ENCODE data around the gene HLA-DRB1. TPM values are rescaled to one million over a fixed set of nuclear protein-coding genes. Genes with fewer than 3 reads are reported as not detected.

The HLA-DRB1 gene
- 100 to 1,000 TPM in 1 of 6 donors, 10 to 100 TPM in 4, 1 to 10 TPM in 1; 9.3 to 165 (median 23.5) TPM for total RNA-seq
- polyA plus RNA-seq, result 10 to 100 TPM in 1 of 2 donors, 1 to 10 TPM in 1; 9.8 to 20.2 TPM

DNA sequence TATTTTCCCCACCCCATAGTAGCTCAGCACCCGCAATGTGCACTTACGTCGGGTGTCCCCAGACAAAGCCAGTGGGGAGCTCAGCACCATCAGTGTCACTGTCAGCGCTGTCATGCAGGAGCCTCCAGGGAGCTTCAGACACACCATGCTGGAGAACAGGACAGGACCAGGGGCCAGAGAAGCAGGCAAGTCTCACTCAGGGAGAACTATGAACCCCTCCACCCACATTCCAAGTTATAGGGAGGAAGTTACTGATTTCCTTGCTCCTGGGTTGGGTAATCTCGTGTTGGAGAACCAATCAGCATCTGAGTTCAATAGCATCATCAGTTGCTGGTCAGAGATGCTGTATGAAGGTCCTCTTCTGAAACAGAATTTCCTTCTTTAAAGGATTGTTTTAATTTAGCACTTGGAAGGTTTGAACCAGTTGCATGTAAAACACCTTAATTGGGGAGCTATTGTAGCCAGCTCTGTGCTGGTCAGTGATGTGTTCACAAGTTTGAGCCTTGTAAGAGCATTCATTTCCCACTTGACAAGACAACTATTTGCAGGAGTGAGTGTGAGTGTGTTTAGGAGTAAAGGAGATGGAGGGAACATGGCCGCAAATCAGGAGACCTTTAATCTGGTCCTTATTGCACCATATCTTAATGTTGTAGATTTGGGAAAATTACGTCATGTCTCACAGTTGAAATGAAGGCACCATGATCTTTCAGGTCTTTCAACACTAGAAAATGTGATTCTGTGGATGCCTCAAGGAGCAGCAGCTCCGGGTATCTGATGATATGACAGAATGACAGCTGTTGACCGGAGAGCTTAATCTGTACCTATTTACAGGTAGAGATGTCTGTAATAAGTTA, at the start of gene HLA-DRB1:
TSS of gene HLA-DRB1 (minus strand) at position 253 of the 854 bp plus-strand sequence. CDS start at position 147, 106 bp downstream.
- 8 to 18% methylated on average over 7 to 9 of the region's 9 CpGs for WGBS, 2 donors
- no peaks in the 10 kb centered on the region for H3K9me3 ChIP-seq
- no peaks in the 10 kb centered on the region for H3K27me3 ChIP-seq
- ATAC-seq (peak; percentile 71 to 97 (median 97)), DNase-seq (peak in 2 of 6 donors; percentile 1 to 46), FAIRE-seq (peak; percentile 96)
- H3K4me3 ChIP-seq, result no peak within 1 kb of the TSS
- peak within 1 kb of the TSS in 1 of 4 donors; percentile 27 for H3K27ac ChIP-seq
- H3K36me3 ChIP-seq, result no peaks in the 10 kb centered on the region
- no peaks in the 10 kb centered on the region for H3K4me1 ChIP-seq
- TF ChIP-seq, protein P1, sequence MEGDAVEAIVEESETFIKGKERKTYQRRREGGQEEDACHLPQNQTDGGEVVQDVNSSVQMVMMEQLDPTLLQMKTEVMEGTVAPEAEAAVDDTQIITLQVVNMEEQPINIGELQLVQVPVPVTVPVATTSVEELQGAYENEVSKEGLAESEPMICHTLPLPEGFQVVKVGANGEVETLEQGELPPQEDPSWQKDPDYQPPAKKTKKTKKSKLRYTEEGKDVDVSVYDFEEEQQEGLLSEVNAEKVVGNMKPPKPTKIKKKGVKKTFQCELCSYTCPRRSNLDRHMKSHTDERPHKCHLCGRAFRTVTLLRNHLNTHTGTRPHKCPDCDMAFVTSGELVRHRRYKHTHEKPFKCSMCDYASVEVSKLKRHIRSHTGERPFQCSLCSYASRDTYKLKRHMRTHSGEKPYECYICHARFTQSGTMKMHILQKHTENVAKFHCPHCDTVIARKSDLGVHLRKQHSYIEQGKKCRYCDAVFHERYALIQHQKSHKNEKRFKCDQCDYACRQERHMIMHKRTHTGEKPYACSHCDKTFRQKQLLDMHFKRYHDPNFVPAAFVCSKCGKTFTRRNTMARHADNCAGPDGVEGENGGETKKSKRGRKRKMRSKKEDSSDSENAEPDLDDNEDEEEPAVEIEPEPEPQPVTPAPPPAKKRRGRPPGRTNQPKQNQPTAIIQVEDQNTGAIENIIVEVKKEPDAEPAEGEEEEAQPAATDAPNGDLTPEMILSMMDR (IDR thresholded peaks at IDR 0.05), result no peak
- intact Hi-C loops (cut with DNase I), result no loop called here

DNA sequence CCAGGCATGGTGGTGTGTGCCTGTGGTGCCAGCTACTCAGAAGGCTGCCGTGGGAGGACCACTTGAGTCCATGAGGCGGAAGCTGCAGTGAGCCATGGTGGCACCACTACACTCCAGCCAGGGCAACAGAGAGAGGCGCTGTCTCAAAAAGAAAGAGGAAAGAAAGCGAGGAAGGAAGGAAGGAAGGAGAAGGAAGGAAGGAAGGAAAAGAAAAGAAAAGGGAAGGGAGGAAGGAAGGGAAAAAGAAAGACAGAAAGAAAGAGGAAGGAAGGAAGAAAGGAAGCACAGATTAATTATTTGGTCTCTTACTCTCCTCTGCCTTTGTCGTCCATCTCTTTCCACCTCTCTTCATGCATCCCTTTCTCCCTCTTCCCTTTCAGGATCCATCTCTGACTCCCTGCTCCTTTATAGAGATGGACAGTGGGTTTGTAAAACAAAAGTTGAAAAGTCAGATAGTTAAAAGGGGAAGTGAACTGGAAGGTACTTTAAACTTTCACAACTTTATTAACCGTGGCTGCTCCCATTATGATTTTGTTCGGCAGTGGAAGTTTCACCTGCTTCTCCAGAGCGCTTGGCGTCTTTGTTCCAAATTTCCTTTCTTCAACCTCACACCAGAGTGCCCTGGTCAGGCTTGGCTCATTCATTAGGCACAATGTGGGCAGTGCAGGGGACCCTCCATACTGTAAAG, 49.0 kb upstream of the HLA-DRB1 start:
- Histone ChIP-seq H3K36me3 (no peaks in the 10 kb centered on the region), H3K4me1 (no peaks in the 10 kb centered on the region), H3K9me3 (no peaks in the 10 kb centered on the region), H3K27me3 (no peaks in the 10 kb centered on the region), H3K4me3 (no peak overlapping the region), H3K27ac (no peak overlapping the region)
- DNase-seq (no peak), ATAC-seq (no peak), FAIRE-seq (no peak)
- WGBS, 2 donors, result 42 to 59% methylated on average over 9 of the region's 9 CpGs
- TF ChIP-seq, protein P1 (IDR thresholded peaks at IDR 0.05), result no peak
- intact Hi-C loops (cut with DNase I), result no loop called here

DNA sequence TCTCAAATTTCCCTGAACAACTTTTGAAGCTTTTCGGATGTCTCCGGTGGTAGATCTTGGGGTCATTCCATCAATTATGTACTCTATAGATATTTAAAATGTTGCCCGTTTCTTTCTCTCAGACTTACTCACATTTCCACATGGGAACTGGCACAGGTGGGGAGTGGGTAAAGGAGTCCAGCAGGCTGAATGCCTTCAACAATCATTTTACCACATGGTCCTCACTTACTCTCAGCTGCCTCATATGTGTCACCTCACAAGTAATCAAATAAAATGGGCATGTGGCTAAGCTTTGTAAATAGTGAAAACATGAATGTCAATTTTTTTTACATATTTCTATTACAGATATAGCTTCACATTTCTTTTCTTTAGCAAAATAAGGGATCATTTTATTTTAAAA, 48.2 kb upstream of the HLA-DRB1 start:
- ATAC-seq (no peak), DNase-seq (no peak), FAIRE-seq (no peak)
- Histone ChIP-seq H3K36me3 (no peaks in the 10 kb centered on the region), H3K4me1 (no peaks in the 10 kb centered on the region), H3K27me3 (no peaks in the 10 kb centered on the region), H3K4me3 (no peak overlapping the region), H3K9me3 (no peaks in the 10 kb centered on the region), H3K27ac (no peak overlapping the region)
- 39 to 42% methylated on average over 3 of the region's 3 CpGs for WGBS, 2 donors
- intact Hi-C loops (cut with DNase I), result no loop called here
- TF ChIP-seq, protein P1 (IDR thresholded peaks at IDR 0.05), result no peak

DNA sequence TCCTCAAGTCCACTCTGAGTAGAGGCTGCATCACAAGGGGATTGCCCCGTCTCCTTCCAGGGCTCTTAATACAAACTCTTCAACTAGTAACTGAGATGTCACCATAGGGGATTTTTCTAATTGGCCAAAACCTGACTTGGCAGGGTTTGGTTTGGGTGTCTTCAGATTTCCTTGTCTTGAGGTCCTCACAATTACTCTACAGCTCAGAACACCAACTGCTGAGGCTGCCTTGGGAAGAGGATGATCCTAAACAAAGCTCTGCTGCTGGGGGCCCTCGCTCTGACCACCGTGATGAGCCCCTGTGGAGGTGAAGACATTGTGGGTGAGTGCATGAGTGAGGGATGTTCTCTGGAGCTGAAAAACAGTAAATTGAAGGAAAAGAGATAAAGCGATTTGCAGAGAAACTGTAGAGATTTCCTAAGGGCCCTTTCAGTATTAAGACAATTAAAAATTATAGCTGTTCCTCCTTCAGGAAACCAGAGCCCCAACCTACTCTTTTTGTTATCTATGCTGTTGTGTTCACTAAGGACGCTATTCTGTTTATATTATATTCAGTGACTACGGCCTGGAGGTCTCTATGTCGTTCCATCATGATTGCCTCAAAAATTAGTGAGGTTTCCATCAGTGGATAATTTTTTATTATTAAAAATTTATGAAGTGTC, 47.7 kb upstream of the HLA-DRB1 start, which contains the start of gene HLA-DQA1:
TSS of gene HLA-DQA1 (plus strand) at position 188 of the 662 bp plus-strand sequence. CDS start at position 241, 53 bp downstream.
- no peak for FAIRE-seq
- H3K36me3 ChIP-seq, result no peaks in the 10 kb centered on the region
- peak in 1 of 6 donors; percentile 16 for DNase-seq
- TF ChIP-seq, protein P1 (IDR thresholded peaks at IDR 0.05), result no peak
- WGBS, 2 donors, result 35 to 49% methylated on average over 7 of the region's 7 CpGs
- H3K4me1 ChIP-seq, result no peaks in the 10 kb centered on the region
- H3K9me3 ChIP-seq, result no peaks in the 10 kb centered on the region
- no peak within 1 kb of the TSS for H3K27ac ChIP-seq
- peak in 2 of 4 donors; percentile 71 to 90 for ATAC-seq
- H3K4me3 ChIP-seq, result no peak within 1 kb of the TSS
- no peaks in the 10 kb centered on the region for H3K27me3 ChIP-seq
- intact Hi-C loops (cut with DNase I), result no loop called here
